Epithelial cell of proximal tubule (primary cell): Measurements from ENCODE around the gene PRR33. TPM values are rescaled to one million over a fixed set of nuclear protein-coding genes. Genes with fewer than 3 reads are reported as not detected.

Experiments used
- DNase-seq: peaks from one replicate; pipeline ENCODE4 v3.0.0-alpha.2; 2011; ENCODE audit warnings: low read depth
- H3K4me3 ChIP-seq: 2 replicates; pipeline ENCODE4 v1.5.1; 2011; ENCODE audit warnings: low read depth, mild to moderate bottlenecking, low read length
- CTCF ChIP-seq: conservative IDR thresholded peaks from 2 replicates; pipeline ENCODE4 v1.5.1; 2012; ENCODE audit warnings: low read depth, mild to moderate bottlenecking, low read length
- total RNA-seq: library from RNA; depleted of rRNA; stranded (reverse); fragments of >200 nt; gene quantifications from 2 replicates; pipeline ENCODE4 v1.2.3, GENCODE V29; 2015

PRR33 gene
- total RNA-seq, 1 donor from 2014 or later = not detected

DNA sequence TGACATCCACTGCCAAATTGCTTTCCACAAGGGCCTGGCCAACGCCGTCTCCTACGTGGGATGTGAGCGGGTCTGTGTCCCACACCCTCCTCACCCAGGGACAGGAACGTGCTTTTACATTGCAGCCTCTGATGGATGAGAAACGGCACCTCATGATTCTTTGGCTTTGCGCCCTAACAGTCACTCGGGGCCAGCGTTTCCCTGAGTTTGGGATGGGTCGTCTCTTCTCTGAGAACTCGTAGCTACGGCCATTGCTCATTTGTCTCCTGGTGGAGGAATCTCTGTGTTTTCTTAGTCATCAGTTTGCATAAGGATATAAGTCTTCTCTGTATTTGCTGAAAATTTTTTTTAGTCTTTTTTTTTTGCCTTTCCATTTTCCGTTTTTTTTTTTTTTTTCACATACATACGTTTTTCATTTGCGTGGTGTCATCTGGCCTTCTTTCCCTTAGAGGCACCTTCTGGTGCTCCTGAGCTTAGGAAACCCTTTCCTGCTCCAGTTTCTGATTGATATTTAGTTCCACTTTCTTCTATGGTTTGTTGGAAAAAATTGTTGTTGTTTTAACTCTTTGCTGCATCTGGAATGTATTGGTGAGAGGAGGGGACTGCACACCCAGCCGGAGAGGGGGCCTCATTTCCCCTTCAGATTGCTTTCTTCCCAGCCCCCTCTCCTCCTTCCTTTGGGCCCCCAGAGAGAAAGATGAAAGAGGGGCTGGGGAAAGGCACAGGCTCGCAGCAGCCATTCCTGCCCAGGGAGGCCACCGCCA lies 39.8 kb upstream of the PRR33 start:
- TF ChIP-seq CTCF = no peak
- no peak overlapping the region for H3K4me3 ChIP-seq
- DNase-seq = no peak

DNA sequence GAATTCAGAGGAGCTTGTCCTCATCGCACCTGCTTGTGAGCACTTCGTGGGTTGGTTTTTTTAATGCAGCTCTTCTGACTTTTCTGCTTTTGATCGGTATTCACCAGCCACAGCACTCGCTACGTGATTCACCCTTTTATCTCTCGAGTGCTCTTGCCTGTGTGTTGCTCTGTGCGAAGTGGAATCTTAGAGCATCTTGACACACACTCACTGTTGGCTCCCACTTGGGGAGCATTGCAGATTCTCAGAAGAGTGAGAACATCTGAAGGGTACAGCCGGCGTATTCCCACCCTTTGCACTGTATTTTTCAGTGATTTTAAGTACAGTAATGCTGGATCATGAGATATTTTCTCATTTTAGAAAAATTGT lies 38.8 kb upstream of the PRR33 start:
- H3K4me3 ChIP-seq = no peak overlapping the region
- no peak for DNase-seq
- TF ChIP-seq CTCF = no peak

DNA sequence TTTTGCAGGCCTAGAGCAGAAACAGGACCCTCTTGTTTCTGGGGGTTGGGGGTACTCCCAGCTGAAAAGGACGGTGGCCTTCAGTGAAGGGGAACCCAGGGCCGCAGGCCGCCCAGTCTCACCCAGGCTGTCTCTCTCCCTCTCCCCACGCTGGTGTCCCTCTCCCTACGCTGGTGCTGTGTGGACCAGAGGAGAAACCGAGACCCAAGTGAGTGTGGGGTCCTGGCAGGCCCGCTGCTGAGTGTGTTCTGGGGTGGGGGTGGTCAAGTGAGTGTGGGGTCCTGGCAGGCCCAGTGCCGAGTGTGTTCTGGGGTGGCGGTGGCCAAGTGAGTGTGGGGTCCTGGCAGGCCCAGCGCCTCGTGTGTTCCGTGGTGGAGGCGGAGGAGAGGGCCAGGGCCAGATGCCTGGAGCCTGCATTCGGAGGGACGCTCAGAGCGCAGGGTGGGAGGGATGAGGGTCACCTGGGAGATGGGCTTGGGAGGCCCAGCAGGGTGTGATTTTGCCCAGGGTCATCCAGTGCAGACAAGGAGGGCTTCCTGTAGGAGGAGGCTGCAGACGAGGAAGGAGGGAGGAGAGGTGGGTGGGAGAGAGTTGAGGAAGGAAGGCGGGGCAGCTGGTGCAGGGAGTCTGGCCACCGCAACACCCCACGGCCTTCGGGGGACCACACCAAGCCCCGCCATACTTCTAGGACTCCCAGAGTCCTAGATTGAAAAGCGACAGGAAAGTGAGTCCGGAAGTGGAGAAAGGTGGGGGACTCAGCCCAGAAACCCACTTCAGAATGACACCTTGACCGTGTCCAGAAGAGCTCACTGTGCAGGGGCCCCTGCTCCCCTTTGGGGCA lies 38.1 kb upstream of the PRR33 start:
- no peak for DNase-seq
- no peak for TF ChIP-seq CTCF
- H3K4me3 ChIP-seq = no peak overlapping the region

DNA sequence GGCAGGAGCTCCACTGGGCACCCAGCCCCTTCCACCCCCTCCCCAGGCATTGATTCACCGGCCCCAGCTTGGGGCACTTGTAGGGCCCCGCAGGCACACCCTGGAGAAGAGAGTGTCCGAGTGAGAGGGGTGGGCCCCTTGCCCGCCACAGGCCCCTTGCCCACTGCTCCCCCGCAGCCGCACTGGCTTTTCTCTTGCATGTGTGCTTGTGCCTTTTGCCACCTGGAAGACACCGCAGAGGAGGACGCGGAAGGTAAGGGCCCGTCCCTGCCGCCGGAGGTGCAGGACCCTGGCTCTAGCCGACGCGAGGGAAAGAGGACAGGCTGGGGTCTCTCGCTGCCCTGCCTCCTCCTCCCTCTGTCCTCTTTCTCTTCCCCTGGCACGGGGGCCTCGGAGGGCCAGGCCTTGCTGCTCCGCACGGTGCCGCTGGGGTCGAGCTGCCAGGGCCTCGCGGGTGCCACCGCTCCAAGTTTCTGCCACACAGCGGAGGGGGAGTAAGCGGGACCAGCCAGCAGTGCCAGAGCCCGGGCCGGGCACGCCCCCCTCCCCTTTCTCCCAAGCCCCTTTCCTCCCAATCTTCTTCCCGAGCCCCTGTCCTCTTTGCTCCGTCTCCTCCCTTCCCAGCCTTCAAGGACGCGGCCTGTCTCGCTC lies 37.3 kb upstream of the PRR33 start:
- no peak overlapping the region for H3K4me3 ChIP-seq
- no peak for TF ChIP-seq CTCF
- no peak for DNase-seq

- no peak for TF ChIP-seq CTCF
- no peak overlapping the region for H3K4me3 ChIP-seq
- DNase-seq = no peak
Measured at GRCh38 chr11:1928470-1928890, 36.8 kb upstream of the PRR33 start.

GRCh38 chr11:1927848-1928469 lies 36.3 kb upstream of the PRR33 start:
- no peak for DNase-seq
- no peak for TF ChIP-seq CTCF
- no peak overlapping the region for H3K4me3 ChIP-seq
